ENCODE data around the gene NUP93.

Gene NUP93

DNA sequence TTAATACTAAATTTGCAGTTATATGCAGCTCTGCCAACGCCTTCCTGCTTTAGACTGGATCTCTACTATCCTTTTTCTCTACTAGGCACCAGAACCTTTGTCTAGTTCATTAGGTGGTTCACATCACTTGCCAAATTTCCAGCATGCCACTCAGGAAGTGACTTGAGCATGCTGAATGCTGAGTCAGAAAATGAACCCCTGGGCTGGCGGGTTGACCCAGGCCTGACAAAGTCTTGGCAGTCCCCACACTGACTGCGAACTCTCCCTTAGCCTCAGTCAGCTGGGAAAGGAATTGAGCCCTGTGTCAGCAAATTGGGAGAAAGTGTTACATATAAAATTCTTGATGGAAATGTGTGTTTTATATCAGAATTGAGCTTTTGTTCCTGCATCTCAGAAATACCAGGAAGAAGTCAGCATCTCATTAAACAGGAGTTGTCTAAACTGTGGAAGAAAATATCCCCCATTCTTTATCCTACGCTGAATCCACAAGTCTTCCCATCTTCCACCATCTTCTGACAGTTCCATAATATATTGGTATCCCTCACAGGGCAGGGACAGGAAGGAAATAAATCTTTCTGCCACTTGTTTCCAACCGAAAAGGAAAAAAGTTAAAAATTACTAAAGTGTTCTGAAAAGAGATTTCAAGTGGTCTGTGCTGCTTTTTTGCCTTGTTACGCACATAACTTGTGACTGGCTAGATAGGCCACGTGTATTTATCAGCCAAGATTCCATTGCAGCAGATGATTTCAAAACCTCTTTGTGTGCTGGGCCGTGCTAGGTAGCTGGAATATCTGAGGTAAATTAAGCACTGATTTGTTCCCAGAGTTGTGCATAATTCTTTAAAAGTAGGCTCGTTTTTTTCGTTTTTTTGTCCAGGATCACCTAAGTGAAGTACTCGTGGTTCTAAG is 118.4 kb downstream of the NUP93 start:
- DNase-seq, result peak in 18 of 51 donors; percentile 13 to 65 (median 30)

DNA sequence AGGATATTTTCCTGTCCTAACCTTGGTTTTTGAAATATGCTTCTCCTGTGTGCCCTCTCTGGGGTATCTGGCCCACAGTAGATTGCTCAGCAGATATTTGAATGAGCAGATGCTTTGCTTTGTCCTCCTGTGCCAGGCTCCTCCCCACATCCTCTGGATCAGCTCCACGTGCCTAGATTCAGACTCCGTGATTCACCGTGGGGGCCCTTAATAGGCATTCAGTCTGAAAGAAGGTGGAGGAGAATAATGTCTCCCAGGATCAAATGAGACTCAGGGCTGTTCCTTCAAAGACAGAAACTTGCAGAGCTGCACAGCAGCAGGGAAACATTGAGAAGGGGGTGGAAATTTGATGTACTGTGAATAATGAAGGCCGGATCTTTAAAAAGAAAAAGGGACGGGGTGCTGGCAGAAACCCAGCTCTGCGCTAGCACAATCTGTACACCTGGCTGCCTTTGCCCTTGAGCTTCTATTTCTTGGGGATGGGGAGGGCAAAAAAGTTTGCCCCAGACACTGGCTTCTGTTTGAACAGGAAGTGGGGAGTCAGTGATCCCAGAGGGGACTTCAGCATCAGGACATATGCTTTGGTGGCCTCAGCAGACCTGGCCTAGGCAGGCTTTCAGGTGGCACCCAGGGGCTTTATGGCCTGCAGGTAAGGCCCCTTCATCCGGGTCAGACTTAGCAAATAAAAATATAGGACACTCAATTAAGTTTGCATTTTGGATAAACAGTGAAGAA is 119.2 kb downstream of the NUP93 start:
- DNase-seq, result peak in 4 of 51 donors; percentile 20 to 63 (median 33)

- DNase-seq, result peak in 1 of 51 donors; percentile 37
Observed at GRCh38 chr16:56849690-56850680, 120.1 kb downstream of the NUP93 start.

- peak in 1 of 51 donors; percentile 30 for DNase-seq
Observed at GRCh38 chr16:56851671-56852400, 121.9 kb downstream of the NUP93 start.

DNA sequence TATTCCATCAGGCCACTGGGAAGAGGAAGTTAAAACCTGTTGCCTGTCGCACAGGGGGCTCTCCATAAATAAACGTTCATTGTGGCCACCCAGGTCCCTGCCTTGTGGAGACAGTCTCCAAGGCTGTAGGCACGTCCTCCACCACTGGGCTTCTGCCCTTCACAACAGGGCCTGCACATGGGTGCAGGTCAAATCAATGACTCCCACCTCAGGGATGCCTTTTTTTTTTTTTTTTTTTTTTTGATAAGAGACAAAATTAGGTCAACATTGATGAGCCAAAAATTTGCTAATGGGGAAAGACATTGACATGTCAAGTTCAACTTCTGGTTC is 122.4 kb downstream of the NUP93 start:
- no peak for DNase-seq

GRCh38 chr16:56852968-56853367 is 123.0 kb downstream of the NUP93 start:
- DNase-seq, result no peak

DNA sequence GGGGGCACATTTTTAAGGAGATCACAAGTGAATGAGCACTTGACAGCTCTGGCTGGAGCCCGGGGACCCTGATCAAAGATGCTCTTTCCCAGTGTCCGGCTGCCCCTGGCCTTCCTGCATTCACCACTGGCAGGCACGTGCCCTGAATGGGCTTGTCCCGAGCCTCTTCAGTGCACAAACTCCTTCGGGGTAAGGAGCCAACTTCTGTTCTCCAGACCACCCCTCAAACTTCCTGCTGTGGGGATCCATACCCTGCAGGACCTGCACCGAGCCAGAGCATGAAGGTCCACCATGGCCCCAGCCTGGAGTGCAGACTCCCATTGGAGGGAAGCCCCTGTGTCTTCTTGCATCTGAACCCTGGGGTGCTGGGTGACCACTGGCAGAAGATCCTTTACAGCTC is 125.3 kb downstream of the NUP93 start:
- no peak for DNase-seq

DNA sequence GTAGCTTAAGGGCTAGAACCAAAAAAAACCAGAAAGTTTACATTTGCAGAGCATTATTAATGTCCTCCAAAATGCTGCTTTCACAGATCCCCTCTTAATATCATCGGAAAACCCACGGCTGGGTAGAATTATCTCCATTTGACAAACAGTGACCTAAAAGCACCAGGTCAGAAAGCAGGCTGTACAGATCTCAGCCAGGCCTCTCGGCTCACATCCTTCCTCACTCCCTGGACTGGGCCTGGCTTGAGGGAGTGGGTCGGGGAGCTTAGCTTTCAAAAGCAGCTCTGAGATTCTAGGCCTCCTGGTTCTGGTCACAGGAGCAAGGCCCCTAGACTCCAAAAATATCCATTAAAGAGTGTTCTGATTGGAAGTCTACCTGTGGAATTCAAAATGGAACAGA is 126.0 kb downstream of the NUP93 start:
- DNase-seq, result no peak

DNA sequence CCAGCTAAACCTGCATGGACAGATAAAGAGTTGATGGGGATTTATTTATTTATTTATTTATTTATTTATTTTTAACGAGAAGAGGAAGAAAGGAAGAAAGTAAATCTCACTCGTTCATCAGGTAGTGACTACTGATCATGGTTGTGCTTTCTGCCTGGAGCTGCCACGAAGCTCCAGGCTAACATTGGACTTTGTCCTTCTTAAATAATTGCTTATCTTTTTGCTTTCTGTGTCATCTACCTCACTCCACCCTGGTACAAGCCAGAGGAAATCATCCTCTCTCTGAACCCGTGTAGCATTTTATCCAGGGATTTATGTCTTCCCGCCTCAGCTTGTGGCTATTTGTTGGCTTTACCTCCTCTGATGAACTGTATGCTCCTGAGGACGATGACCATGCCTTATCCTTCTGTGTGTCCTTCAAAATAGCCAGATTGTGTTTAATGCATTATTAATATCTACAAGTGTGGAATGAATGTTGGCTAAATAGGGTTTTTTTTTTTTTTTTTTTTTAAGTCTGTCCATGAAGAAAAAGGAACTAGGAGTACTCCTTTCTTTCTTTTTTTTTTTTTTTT is 127.0 kb downstream of the NUP93 start:
- DNase-seq, result no peak

- no peak for DNase-seq
Observed at GRCh38 chr16:56858374-56858773, 128.4 kb downstream of the NUP93 start.

- no peak for DNase-seq
Observed at GRCh38 chr16:56859636-56860035, 129.7 kb downstream of the NUP93 start.

DNA sequence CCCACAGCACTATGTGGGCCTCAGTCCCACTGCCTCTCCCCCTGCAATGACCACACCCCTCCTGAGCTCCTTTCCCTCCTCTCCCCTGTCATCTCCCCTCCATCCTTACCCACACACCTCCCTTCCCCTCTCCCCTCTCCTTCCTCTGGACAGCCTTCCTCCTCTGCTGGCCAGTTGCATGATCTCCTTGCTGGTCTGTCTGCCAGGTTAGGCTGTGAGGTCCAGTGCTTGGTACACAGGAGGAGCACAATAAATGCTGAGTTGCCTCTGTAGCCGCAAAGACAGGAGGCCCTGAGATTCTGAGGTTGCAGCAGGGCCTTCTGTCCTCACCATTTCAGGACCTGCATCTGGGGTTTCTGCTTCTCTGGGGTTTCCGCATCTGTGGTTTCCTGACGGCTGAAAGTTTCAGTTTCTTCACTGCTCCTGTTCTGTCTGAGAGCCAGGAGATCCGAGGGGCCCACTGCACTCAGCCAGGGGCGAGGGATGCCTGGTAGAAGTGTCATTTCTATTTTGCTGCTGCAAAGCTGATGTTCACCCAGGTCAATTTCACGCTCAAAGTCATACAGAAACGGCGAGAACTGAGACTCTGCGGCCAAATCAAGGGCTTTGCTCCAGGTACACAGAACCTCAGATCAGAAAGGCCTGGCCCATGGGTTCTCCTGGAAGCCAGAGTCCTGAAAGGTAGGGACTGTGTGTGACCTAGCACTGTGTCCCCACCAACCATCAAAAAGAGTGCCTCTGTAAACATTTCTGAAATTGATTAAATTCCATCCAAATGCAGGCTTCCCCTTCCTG is 130.5 kb downstream of the NUP93 start:
- no peak for DNase-seq

- DNase-seq, result no peak
Observed at GRCh38 chr16:56861092-56861610, 131.2 kb downstream of the NUP93 start.

- DNase-seq, result no peak
Observed at GRCh38 chr16:56861756-56862155, 131.8 kb downstream of the NUP93 start.

DNA sequence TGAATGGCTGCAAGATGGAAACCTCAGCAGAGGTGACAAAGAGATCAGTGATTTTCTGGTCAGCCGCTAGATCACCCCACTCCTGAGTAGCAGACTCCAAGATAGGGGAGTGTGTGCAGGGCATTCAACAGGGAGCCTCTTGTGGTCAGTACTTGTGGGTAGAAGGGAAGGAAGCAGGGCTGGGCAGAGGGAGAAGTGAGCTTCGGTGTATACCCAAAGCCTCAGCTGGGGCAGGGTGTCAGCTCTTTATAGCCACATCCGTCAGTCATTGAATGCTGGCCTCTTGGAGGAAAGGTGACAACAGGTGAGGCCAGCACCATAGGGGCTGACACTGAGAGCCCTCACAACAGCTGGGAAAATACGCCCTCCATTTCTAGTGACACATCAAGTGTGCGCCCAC is 132.8 kb downstream of the NUP93 start:
- DNase-seq, result peak in 1 of 51 donors; percentile 14

DNA sequence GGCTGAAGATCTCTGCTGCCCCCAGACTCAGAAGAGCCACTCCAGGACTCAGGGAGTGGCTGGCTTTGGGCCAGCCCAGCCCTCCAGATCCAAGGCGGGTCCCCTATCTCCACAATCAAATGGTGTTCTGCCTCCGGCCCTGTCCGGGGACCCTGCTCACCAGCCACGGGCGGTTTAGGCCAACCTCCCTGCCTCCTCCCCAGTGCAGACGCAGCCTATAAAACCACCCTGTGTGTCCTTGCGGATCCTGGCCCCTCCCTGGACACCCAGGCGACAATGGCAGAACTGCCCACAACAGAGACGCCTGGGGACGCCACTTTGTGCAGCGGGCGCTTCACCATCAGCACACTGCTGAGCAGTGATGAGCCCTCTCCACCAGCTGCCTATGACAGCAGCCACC is 135.0 kb downstream of the NUP93 start, which contains the start of gene SLC12A3:
TSS of gene SLC12A3 (plus strand) at position 248 of the 400 bp plus-strand sequence. CDS start at position 277, 29 bp downstream.
- no peak for DNase-seq

GRCh38 chr16:56865394-56866062 is 135.6 kb downstream of the NUP93 start:
- DNase-seq, result no peak

All from hypothalamus (tissue), 51 donors.